GM12878 (cell line): ENCODE data around the gene CABLES1. TPM values are rescaled to one million over a fixed set of nuclear protein-coding genes. Genes with fewer than 3 reads are reported as not detected.

Experiments
- ATAC-seq: fragments of 200-7000 bp; cut with Tn5 transposase; 3 replicates; pipeline ENCODE4 v1.9.1; 2020; ENCODE audit warnings: mild to moderate bottlenecking, moderate library complexity
- BruUV-seq: library from RNA; stranded (reverse); fragments of 400-500 nt; replicated peaks from 2 replicates; lab custom pipeline; 2021; lab: Mats Ljungman, UMichigan
- CTCF ChIA-PET: fragments of 300-600 bp; sonication (Branson Sonifier 250); formaldehyde crosslinking; extraction: SDS; loops from one replicate; lab custom pipeline; 2021; ENCODE audit warnings: inconsistent platforms; lab: Yijun Ruan, JAX
- POLR2A ChIA-PET: fragments of 350-600 bp; formaldehyde crosslinking; extraction: SDS; loops from one replicate; lab custom pipeline; 2021; ENCODE audit warnings: inconsistent platforms; lab: Charles Lee
- RAD21 ChIA-PET: fragments of 300-600 bp; sonication (Branson Sonifier 250); formaldehyde crosslinking; loops from one replicate; lab custom pipeline; 2023; ENCODE audit warnings: antibody characterized with exemption; ENCODE audit not compliant: unreplicated experiment; lab: Charles Lee
- SMC1A ChIA-PET: fragments of 300-600 bp; sonication (Branson Sonifier 250); formaldehyde crosslinking; loops from one replicate; lab custom pipeline; 2023; ENCODE audit not compliant: unreplicated experiment, uncharacterized antibody; lab: Charles Lee
- DNase-seq: peaks from one replicate; pipeline ENCODE4 v3.0.0-alpha.2; 2011; ENCODE audit warnings: low read depth, low spot score
- FAIRE-seq: peaks from 3 replicates; lab custom pipeline; 2011; peaks lifted over from hg19 to GRCh38; lab: Jason Lieb, UNC
- H2AFZ ChIP-seq: 2 replicates; pipeline ENCODE4 v1.6.0; 2011; ENCODE audit warnings: low read depth, low read length, control low read depth; ENCODE audit not compliant: control insufficient read depth
- H3K27ac ChIP-seq: 2 replicates; pipeline ENCODE4 v1.5.1; 2011; ENCODE audit warnings: control low read depth; ENCODE audit not compliant: control insufficient read depth, insufficient read depth
- H3K27me3 ChIP-seq, 2 experiments: replicated peaks in 1 of 2; 2 replicates each; pipeline versions ENCODE4 v1.6.0 to v1.6.1; 2011; ENCODE audit warnings: low read length in 1 of 2; ENCODE audit not compliant: control insufficient read depth in 2 of 2, insufficient read depth in 2 of 2
- H3K36me3 ChIP-seq, 2 experiments: 2 replicates each; pipeline ENCODE4 v1.5.1; 2011; ENCODE audit warnings: low read length in 1 of 2; ENCODE audit not compliant: control insufficient read depth in 2 of 2, insufficient read depth in 2 of 2
- H3K4me1 ChIP-seq: 2 replicates; pipeline ENCODE4 v1.6.1; 2011; ENCODE audit warnings: mild to moderate bottlenecking, low read length, moderate library complexity, mixed read lengths; ENCODE audit not compliant: control insufficient read depth, insufficient read depth
- H3K4me2 ChIP-seq: 2 replicates; pipeline ENCODE4 v1.6.0; 2011; ENCODE audit warnings: control low read depth; ENCODE audit not compliant: control insufficient read depth, insufficient read depth
- H3K4me3 ChIP-seq: fragments of 200-600 bp; sonication (generic); 2 replicates; pipeline ENCODE4 v1.5.1; 2016
- H3K79me2 ChIP-seq: 2 replicates; pipeline ENCODE4 v1.6.0; 2011; ENCODE audit warnings: low read length; ENCODE audit not compliant: control insufficient read depth, insufficient read depth
- H3K9ac ChIP-seq: 2 replicates; pipeline ENCODE4 v1.8.0; 2011; ENCODE audit warnings: low read length, control low read depth, mixed read lengths; ENCODE audit not compliant: control insufficient read depth, insufficient read depth
- H3K9me3 ChIP-seq: replicated peaks from 3 replicates; pipeline ENCODE4 v1.5.1; 2011; ENCODE audit warnings: mild to moderate bottlenecking, low read length; ENCODE audit not compliant: control insufficient read depth, insufficient read depth
- H4K20me1 ChIP-seq: 2 replicates; pipeline ENCODE4 v1.6.0; 2011; ENCODE audit not compliant: control insufficient read depth, insufficient read depth
- CEBPB ChIP-seq, 2 experiments: fragments of 150-350 bp in 1 of 2; IDR thresholded peaks; 2 replicates each; pipeline ENCODE4 v1.6.1; 2012 to 2014; ENCODE audit warnings: low read depth in 2 of 2, low read length in 2 of 2, borderline replicate concordance in 1 of 2, inconsistent platforms in 1 of 2
- CTCF ChIP-seq, 3 experiments: IDR thresholded peaks in 2 of 3; conservative IDR thresholded peaks in 1 of 3; 2 replicates each; pipeline ENCODE4 v1.5.1; 2011; ENCODE audit warnings: low read depth in 3 of 3, low read length in 3 of 3, mild to moderate bottlenecking in 3 of 3, control low read depth in 2 of 3, moderate library complexity in 2 of 3, inconsistent platforms in 1 of 3, mixed read lengths in 1 of 3; ENCODE audit not compliant: control insufficient read depth in 2 of 3, insufficient read depth in 1 of 3; ENCODE audit errors: extremely low read depth in 1 of 3
- EGR1 ChIP-seq, 2 experiments: IDR thresholded peaks; 1 replicate in 1 of 2; 2 replicates in 1 of 2; pipeline ENCODE4 v1.6.1; 2011 to 2012; ENCODE audit warnings: low read depth in 2 of 2, low read length in 2 of 2, borderline replicate concordance in 1 of 2, mild to moderate bottlenecking in 1 of 2, moderate library complexity in 1 of 2
- HDGF ChIP-seq: fragments of 450-650 bp; IDR thresholded peaks from 2 replicates; pipeline ENCODE4 v1.6.1; 2016; ENCODE audit warnings: antibody characterized with exemption
- MAX ChIP-seq: IDR thresholded peaks from 2 replicates; pipeline ENCODE4 v1.6.1; 2012; ENCODE audit warnings: low read depth, low read length, improper control_type of control experiment
- NFIC ChIP-seq: IDR thresholded peaks from 2 replicates; pipeline ENCODE4 v1.6.1; 2012; ENCODE audit warnings: low read depth, mild to moderate bottlenecking, inconsistent platforms, low read length, moderate library complexity
- POLR2AphosphoS2 ChIP-seq: IDR thresholded peaks from 2 replicates; pipeline ENCODE4 v1.6.1; 2011; ENCODE audit warnings: low read depth, mild to moderate bottlenecking, low read length, improper control_type of control experiment, moderate library complexity
- RCOR1 ChIP-seq: conservative IDR thresholded peaks from 2 replicates; pipeline ENCODE4 v1.6.1; 2012; ENCODE audit warnings: low read depth, low read length, improper control_type of control experiment
- ZZZ3 ChIP-seq: IDR thresholded peaks from 2 replicates; pipeline ENCODE4 v1.6.1; 2011; ENCODE audit warnings: low read depth; ENCODE audit not compliant: control insufficient read depth, insufficient read length
- WGBS: methylation state at CpG from one replicate; pipeline ENCODE4 v1.1.6; 2016; ENCODE audit warnings: low lambda C conversion rate; ENCODE audit not compliant: insufficient replicate concordance, insufficient coverage; ENCODE audit errors: missing lambda C conversion rate; 5-methylcytosine and 5-hydroxymethylcytosine counted together
- in situ Hi-C: fragments of 300-500 bp; cut with MboI; formaldehyde crosslinking; loops from 9 replicates; pipeline ENCODE4 v1.14.3; 2018; ENCODE audit warnings: mixed read lengths
- intact Hi-C: fragments of 100-400 bp; cut with micrococcal nuclease; formaldehyde crosslinking; loops from one replicate; pipeline ENCODE4 v1.14.2; 2022; ENCODE audit not compliant: unreplicated experiment
- polyA plus RNA-seq, 11 experiments: library from polyadenylated mRNA; depleted of rRNA in 4 of 11; unstranded in 6 of 11; stranded (reverse) in 5 of 11; fragments of >200 nt; fragmentation: Nextera tagmentation in 4 of 11; fragmentation: Illumina TruSeq in 1 of 11; extraction: Ambion mirVana in 4 of 11; extraction: Trizol in 1 of 11; gene quantifications; 1 replicate in 1 of 11; 2 replicates in 10 of 11; pipeline versions ENCODE4 v1.2.1 to v1.2.3, GENCODE V29; 2011 to 2016; ENCODE audit warnings: inconsistent platforms in 2 of 11, missing spikeins in 2 of 11, low read depth in 1 of 11
- total RNA-seq, 4 experiments: library from RNA; depleted of rRNA in 3 of 4; stranded (reverse); fragments of >200 nt in 3 of 4; fragmentation: Illumina TruSeq in 1 of 4; extraction: Trizol in 1 of 4; gene quantifications; 2 replicates each; pipeline versions ENCODE4 v1.2.1 to v1.2.3, GENCODE V29; 2013 to 2021
- TF ChIP-seq, protein P1 (sequence below): fragments of 450-650 bp; IDR thresholded peaks from 2 replicates; pipeline ENCODE4 v1.6.1; 2017; ENCODE audit warnings: mild to moderate bottlenecking, moderate library complexity

Gene CABLES1
- total and polyA plus RNA-seq, 10 of the 15 experiments (the other 5 are each of a cell fraction or from before 2014, with no cell fraction given): 2.9 to 27.2 (median 8.2) TPM

DNA sequence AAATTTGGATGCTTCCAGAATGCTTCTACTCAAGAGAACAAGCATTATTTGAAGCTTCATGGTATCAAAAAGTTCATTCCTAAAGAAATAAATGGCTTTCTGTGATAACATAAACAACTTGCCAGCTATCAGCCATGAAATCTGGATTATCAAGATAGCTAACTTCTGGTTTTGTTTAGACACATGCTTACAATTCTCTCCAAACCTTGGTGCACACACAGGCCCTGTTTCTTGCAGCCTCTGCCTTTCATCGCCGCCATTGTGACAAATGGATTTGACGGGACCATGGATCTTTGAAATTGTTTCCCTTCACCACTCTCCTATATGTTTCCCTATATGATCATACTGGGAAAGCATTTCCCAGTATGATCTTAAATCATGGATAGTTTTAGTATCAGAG, 47.9 kb upstream of the CABLES1 start:
- no peak overlapping the region for H3K27ac ChIP-seq
- no peak for TF ChIP-seq ZZZ3
- no peak for TF ChIP-seq CEBPB (IDR thresholded peaks at IDR 0.05; ENCODE audit: borderline replicate concordance in 1 of 2, low read depth in 2 of 2, low read length in 2 of 2)
- TF ChIP-seq EGR1 (IDR thresholded peaks at IDR 0.05; ENCODE audit: borderline replicate concordance in 1 of 2, low read depth in 2 of 2, low read length in 2 of 2): no peak
- no peak for TF ChIP-seq NFIC
- no peak for TF ChIP-seq HDGF
- TF ChIP-seq MAX: no peak
- TF ChIP-seq RCOR1: no peak
- no peak for TF ChIP-seq CTCF (IDR thresholded peaks at IDR 0.05 in 2 of 3, conservative IDR thresholded peaks at IDR 0.05 in 1 of 3; ENCODE audit: control insufficient read depth in 2 of 3, extremely low read depth in 1 of 3, insufficient read depth in 1 of 3, low read depth in 3 of 3, low read length in 3 of 3)
- TF ChIP-seq POLR2AphosphoS2: no peak
- TF ChIP-seq, protein P1, sequence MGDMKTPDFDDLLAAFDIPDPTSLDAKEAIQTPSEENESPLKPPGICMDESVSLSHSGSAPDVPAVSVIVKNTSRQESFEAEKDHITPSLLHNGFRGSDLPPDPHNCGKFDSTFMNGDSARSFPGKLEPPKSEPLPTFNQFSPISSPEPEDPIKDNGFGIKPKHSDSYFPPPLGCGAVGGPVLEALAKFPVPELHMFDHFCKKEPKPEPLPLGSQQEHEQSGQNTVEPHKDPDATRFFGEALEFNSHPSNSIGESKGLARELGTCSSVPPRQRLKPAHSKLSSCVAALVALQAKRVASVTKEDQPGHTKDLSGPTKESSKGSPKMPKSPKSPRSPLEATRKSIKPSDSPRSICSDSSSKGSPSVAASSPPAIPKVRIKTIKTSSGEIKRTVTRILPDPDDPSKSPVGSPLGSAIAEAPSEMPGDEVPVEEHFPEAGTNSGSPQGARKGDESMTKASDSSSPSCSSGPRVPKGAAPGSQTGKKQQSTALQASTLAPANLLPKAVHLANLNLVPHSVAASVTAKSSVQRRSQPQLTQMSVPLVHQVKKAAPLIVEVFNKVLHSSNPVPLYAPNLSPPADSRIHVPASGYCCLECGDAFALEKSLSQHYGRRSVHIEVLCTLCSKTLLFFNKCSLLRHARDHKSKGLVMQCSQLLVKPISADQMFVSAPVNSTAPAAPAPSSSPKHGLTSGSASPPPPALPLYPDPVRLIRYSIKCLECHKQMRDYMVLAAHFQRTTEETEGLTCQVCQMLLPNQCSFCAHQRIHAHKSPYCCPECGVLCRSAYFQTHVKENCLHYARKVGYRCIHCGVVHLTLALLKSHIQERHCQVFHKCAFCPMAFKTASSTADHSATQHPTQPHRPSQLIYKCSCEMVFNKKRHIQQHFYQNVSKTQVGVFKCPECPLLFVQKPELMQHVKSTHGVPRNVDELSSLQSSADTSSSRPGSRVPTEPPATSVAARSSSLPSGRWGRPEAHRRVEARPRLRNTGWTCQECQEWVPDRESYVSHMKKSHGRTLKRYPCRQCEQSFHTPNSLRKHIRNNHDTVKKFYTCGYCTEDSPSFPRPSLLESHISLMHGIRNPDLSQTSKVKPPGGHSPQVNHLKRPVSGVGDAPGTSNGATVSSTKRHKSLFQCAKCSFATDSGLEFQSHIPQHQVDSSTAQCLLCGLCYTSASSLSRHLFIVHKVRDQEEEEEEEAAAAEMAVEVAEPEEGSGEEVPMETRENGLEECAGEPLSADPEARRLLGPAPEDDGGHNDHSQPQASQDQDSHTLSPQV: no peak
- no peaks in the 10 kb centered on the region for H3K79me2 ChIP-seq
- no peak overlapping the region for H3K4me2 ChIP-seq
- WGBS: 64% methylated on average over 3 of the region's 3 CpGs
- CTCF ChIA-PET: interaction anchor here (0.7 to 1.7 kb wide), 4 partner anchors 10 to 289 kb away, joined by 3 to 7 read pairs (median 5); no protein-coding TSS in a partner anchor
- no TSS peak for BruUV-seq
- no peaks in the 10 kb centered on the region for H3K27me3 ChIP-seq
- no peaks in the 10 kb centered on the region for H3K36me3 ChIP-seq
- intact Hi-C loops (no loop called here), in situ Hi-C loops (no loop called here)
- H3K9ac ChIP-seq: no peak overlapping the region
- RAD21 ChIA-PET: no interaction called here
- H3K4me3 ChIP-seq: no peak overlapping the region
- no peak overlapping the region for H2AFZ ChIP-seq
- DNase-seq (no peak), FAIRE-seq (no peak), ATAC-seq (no peak)
- no peaks in the 10 kb centered on the region for H3K9me3 ChIP-seq
- peaks cover 5% of the 10 kb centered on the region for H3K4me1 ChIP-seq
- no peaks in the 10 kb centered on the region for H4K20me1 ChIP-seq
- POLR2A ChIA-PET: interaction anchor here (0.6 to 1.6 kb wide), 3 partner anchors 15 to 99 kb away, joined by 3 to 6 read pairs (median 3); no protein-coding TSS in a partner anchor
- SMC1A ChIA-PET: no interaction called here
